Right lobe of liver (tissue), 4 donors: ENCODE results near the gene AJUBA.

ENCODE experiments used
- CTCF ChIP-seq, 4 donors: fragments of 200-600 bp in 3 of 4; fragments of 450-650 bp in 1 of 4; IDR thresholded peaks; one replicate each; pipeline versions ENCODE4 v1.5.1 to v1.8.0; 2016 to 2022; ENCODE audit warnings: antibody characterized with exemption in 4 of 4, mild to moderate bottlenecking in 2 of 4
- POLR2A ChIP-seq: fragments of 450-650 bp; IDR thresholded peaks from one replicate; pipeline ENCODE4 v1.6.1; 2017; ENCODE audit warnings: antibody characterized with exemption, mild to moderate bottlenecking
- donor health status: DM: no; HTN: no; CAD: no.
- donor health status: DM: no; HTN: no; CAD: no.
- donor health status: DM: no; HTN: yes; CAD: no.

GRCh38 chr14:22993517-22993916 is 11.2 kb upstream of the AJUBA start:
- TF ChIP-seq POLR2A (no peak), CTCF (IDR thresholded peaks at IDR 0.05) (no peak)
